Tibial nerve (tissue), 4 donors: ENCODE measurements around the gene KLC4. TPM values are rescaled to one million over a fixed set of nuclear protein-coding genes. Genes with fewer than 3 reads are reported as not detected.

Source experiments
- DNase-seq, 2 donors: peaks; one replicate each; pipeline ENCODE4 v3.0.0-alpha.2; 2019; ENCODE audit warnings: low spot score in 2 of 2
- H3K27ac ChIP-seq, 4 donors: fragments of 200-600 bp; sonication (generic) in 3 of 4; one replicate each; pipeline ENCODE4 v1.5.1; 2017 to 2019; ENCODE audit warnings: mild to moderate bottlenecking in 1 of 4
- H3K27me3 ChIP-seq, 2 donors: fragments of 200-600 bp; sonication (generic) in 1 of 2; one replicate each; pipeline versions ENCODE4 v1.5.1 to v1.6.0; 2017 to 2019
- H3K36me3 ChIP-seq, 3 donors: fragments of 200-600 bp; sonication (generic); one replicate each; pipeline ENCODE4 v1.5.1; 2018 to 2019
- H3K4me1 ChIP-seq, 4 donors: fragments of 200-600 bp; sonication (generic) in 3 of 4; one replicate each; pipeline ENCODE4 v1.5.1; 2017 to 2019
- H3K4me3 ChIP-seq, 4 donors: fragments of 200-600 bp; sonication (generic) in 3 of 4; one replicate each; pipeline ENCODE4 v1.5.1; 2017 to 2019; ENCODE audit warnings: mild to moderate bottlenecking in 1 of 4, moderate library complexity in 1 of 4
- H3K9me3 ChIP-seq, 4 donors: fragments of 200-600 bp; sonication (generic) in 3 of 4; one replicate each; pipeline ENCODE4 v1.5.1; 2017 to 2019
- EP300 ChIP-seq, 2 donors: sonication (generic); formaldehyde crosslinking; IDR thresholded peaks; one replicate each; pipeline ENCODE4 v1.6.1; 2017; ENCODE audit warnings: antibody characterized with exemption in 2 of 2, mild to moderate bottlenecking in 1 of 2
- POLR2A ChIP-seq, 2 donors: fragments of 450-650 bp; IDR thresholded peaks; one replicate each; pipeline ENCODE4 v1.6.1; 2017; ENCODE audit warnings: antibody characterized with exemption in 2 of 2, mild to moderate bottlenecking in 2 of 2, moderate library complexity in 2 of 2
- WGBS, 2 donors: methylation state at CpG; one replicate each; pipeline ENCODE4 v1.1.5; 2018; 5-methylcytosine and 5-hydroxymethylcytosine counted together
- total RNA-seq, 4 donors: library from RNA; depleted of rRNA; stranded (reverse); fragments of >200 nt; gene quantifications; one replicate each; pipeline ENCODE4 v1.1.0, GENCODE V29; 2016
- TF ChIP-seq, protein P1 (sequence below), 5 experiments: fragments of 200-600 bp in 3 of 5; fragments of 450-650 bp in 2 of 5; sonication (generic) in 3 of 5; IDR thresholded peaks; one replicate each; pipeline ENCODE4 v1.5.1; 2016 to 2019; ENCODE audit warnings: antibody characterized with exemption in 5 of 5, mild to moderate bottlenecking in 3 of 5, moderate library complexity in 2 of 5

The KLC4 gene
- total RNA-seq, 4 donors from 2014 or later = 21.6 to 32.9 (median 23.8) TPM

DNA sequence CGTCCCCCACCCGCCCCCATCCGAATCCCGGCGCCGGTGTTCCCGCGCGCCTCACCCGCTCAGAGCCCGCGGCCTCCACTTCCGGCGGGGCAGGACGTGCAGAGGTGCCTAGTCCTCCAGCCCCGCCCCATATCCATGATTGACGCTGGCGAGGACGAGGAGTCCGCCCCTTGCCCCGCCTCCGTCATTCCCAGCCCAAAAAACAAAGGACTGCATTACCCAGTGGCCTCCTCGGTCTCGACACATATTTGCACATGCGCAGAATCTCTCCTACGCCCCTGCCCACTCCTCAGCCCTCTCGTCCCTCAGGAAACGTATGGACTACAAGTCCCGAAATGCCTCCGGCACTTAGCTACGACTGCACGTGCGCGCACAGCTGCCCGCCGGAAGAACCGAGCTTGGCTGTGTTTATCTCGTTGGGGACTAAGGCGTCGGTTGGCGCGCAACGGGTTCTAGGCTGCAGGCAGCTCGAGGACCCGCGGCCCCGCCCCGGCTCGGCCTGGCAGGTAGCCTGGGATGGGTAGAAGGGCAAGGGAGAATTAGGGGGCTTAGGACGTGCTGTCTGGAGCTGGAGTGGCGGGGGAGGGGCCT is 45.5 kb upstream of the KLC4 start, which contains the start of the genes KLHDC3 and MEA1:
Gene KLHDC3, plus strand, starts transcription at position 407 of the 591 bp plus-strand sequence. CDS start 2,944 bp downstream, outside the sequence.
Gene MEA1, minus strand, starts transcription at position 104 of the 591 bp plus-strand sequence. CDS start 133 bp downstream, outside the sequence.
- peak; percentile 23 to 57 for TF ChIP-seq POLR2A (IDR thresholded peaks at IDR 0.05)
- peak; percentile 92 to 94 for TF ChIP-seq EP300 (IDR thresholded peaks at IDR 0.05)
- TF ChIP-seq, protein P1, sequence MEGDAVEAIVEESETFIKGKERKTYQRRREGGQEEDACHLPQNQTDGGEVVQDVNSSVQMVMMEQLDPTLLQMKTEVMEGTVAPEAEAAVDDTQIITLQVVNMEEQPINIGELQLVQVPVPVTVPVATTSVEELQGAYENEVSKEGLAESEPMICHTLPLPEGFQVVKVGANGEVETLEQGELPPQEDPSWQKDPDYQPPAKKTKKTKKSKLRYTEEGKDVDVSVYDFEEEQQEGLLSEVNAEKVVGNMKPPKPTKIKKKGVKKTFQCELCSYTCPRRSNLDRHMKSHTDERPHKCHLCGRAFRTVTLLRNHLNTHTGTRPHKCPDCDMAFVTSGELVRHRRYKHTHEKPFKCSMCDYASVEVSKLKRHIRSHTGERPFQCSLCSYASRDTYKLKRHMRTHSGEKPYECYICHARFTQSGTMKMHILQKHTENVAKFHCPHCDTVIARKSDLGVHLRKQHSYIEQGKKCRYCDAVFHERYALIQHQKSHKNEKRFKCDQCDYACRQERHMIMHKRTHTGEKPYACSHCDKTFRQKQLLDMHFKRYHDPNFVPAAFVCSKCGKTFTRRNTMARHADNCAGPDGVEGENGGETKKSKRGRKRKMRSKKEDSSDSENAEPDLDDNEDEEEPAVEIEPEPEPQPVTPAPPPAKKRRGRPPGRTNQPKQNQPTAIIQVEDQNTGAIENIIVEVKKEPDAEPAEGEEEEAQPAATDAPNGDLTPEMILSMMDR (IDR thresholded peaks at IDR 0.05) = peak in 1 of 5 experiments; percentile 32
- Histone ChIP-seq H3K36me3 (peaks cover 0 to 58% (median 5%) of the 10 kb centered on the region in 3 donors), H3K4me3 (peak within 1 kb of the TSS; percentile 76 to 86 (median 80)), H3K9me3 (no peaks in the 10 kb centered on the region), H3K27ac (peak within 1 kb of the TSS; percentile 69 to 89 (median 84)), H3K4me1 (peaks cover 5 to 58% (median 19%) of the 10 kb centered on the region in 4 donors), H3K27me3 (no peaks in the 10 kb centered on the region)
- WGBS, 2 donors = 0 to 1% methylated on average over 46 to 51 of the region's 51 CpGs
- peak; percentile 98 to 99 for DNase-seq

DNA sequence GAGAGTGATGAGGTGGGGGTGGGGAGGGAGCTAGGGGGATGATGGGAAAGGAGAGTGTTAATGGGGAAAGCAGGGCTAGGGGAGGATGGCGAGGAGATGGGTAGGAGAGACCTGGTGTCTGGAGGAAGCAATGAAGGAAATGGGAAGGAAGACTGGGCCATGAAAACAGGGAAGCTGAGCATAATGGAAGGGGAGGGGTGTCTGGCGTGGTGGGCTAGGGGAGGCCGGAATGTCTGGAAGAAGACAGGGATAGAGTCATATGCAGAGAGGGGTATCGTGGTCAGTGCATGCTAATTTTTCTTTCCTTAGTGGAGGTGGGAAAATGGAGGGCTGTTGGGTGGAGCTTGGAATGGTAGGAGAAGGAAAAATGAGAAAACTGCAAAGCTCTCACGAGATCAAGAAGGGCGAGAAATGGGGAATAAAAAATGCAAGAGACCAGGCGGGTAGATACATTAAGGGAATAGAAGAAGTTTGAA is 45.0 kb upstream of the KLC4 start:
- Histone ChIP-seq H3K4me1 (peaks cover 5 to 58% (median 19%) of the 10 kb centered on the region in 4 donors), H3K4me3 (peak overlapping the region; percentile 76 to 86 (median 80)), H3K27ac (peak overlapping the region; percentile 16 to 89 (median 84)), H3K27me3 (no peaks in the 10 kb centered on the region), H3K9me3 (no peaks in the 10 kb centered on the region), H3K36me3 (peaks cover 0 to 58% (median 7%) of the 10 kb centered on the region in 3 donors)
- 0 to 1% methylated on average over 7 of the region's 7 CpGs for WGBS, 2 donors
- TF ChIP-seq EP300 (IDR thresholded peaks at IDR 0.05) (no peak), POLR2A (IDR thresholded peaks at IDR 0.05) (no peak)
- TF ChIP-seq, protein P1 (IDR thresholded peaks at IDR 0.05) = no peak
- no peak for DNase-seq

DNA sequence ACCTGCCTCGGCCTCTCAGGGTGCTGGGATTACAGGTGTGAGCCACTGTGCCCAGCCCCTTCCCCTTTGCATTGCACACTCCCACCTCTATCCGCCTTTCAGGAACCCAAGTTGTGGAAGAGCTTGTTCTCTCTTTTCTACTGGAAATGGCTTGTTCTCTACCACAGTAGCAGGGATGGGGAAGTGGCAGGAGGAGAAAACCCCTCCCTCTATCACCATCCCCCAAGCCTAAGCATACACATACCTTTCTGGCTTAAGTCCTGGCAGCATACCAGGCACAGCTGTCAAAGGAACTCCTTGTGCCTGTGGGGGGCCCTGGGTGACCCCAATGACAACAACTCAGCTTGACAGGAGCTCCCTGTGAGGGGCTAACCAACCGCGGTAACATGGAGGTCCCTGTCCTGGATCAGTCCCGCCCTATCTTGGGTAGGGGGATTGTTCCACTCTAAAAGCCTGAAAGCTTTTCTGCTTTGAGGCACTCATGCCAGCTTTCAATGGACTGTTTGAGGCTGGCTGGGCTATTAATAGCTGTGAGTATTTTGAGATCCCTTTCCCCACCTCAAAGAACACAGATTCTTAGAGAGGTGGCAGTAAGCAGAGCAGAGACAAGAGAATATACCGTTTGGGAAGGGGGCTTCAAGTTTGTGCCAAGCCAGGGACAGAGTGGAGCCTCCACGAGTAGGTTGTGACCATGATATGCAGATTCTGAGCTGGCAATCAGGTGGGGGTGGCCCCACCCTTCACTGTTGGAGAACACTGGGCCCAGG is 43.1 kb upstream of the KLC4 start:
- TF ChIP-seq EP300 (IDR thresholded peaks at IDR 0.05) = no peak
- no peak for TF ChIP-seq POLR2A (IDR thresholded peaks at IDR 0.05)
- TF ChIP-seq, protein P1 (IDR thresholded peaks at IDR 0.05) = no peak
- 65 to 81% methylated on average over 7 of the region's 7 CpGs for WGBS, 2 donors
- no peaks in the 10 kb centered on the region for H3K9me3 ChIP-seq
- peaks cover 5 to 71% (median 26%) of the 10 kb centered on the region in 4 donors for H3K4me1 ChIP-seq
- no peak for DNase-seq
- H3K27ac ChIP-seq = no peak overlapping the region
- no peaks in the 10 kb centered on the region for H3K27me3 ChIP-seq
- no peak overlapping the region for H3K4me3 ChIP-seq
- H3K36me3 ChIP-seq = peaks cover 0 to 54% (median 5%) of the 10 kb centered on the region in 3 donors

DNA sequence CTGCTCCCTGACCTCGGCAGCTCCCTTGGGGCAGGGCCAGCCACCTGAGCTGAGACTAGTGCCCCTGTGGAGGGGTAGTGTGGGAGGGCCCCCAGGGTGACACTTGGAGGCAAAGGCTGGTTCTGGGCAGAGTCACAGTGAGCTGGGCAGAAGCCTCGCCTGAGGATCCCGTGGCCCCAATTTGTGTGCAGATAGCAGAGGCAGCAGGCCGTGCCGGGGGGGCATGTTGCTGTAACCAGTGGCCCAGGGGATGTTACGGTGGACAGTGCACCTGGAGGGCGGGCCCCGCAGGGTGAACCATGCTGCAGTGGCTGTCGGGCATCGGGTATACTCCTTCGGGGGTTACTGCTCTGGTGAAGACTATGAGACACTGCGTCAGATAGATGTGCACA is 42.5 kb upstream of the KLC4 start:
- H3K27me3 ChIP-seq = no peaks in the 10 kb centered on the region
- no peak for DNase-seq
- peaks cover 0 to 48% (median 3%) of the 10 kb centered on the region in 3 donors for H3K36me3 ChIP-seq
- H3K27ac ChIP-seq = no peak overlapping the region
- TF ChIP-seq, protein P1 (IDR thresholded peaks at IDR 0.05) = no peak
- peaks cover 5 to 65% (median 26%) of the 10 kb centered on the region in 4 donors for H3K4me1 ChIP-seq
- no peak overlapping the region for H3K4me3 ChIP-seq
- no peaks in the 10 kb centered on the region for H3K9me3 ChIP-seq
- 81 to 93% methylated on average over 5 to 12 of the region's 12 CpGs for WGBS, 2 donors
